ENCODE measurements around the gene HDAC4. TPM values are rescaled to one million over a fixed set of nuclear protein-coding genes. Genes with fewer than 3 reads are reported as not detected.

HDAC4 gene
- polyA plus RNA-seq, 1 experiment, result 4.4 TPM

DNA sequence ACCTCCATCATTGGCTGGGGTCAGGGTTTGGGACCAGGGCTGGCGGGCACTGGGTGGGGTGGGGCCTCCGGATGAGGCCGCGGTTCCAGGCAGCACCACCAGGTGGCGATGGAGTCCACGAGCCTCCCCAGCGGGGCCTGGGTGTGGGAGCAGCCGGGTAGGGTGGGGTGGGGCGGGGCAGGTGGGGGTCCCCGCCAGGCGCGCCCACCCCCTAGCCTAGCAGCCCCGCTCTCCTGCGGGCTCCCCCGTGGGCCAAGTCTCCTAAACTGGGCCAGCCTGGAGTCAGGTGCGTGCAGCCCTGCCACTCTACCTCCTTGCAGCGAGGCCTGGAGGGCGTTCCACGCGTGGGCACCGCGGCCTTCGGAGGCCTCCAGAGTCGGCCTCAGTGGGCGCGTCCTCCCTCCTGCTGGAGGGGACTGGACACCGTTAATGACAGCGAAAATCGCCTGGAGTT is 365.4 kb downstream of the HDAC4 start:
- peaks cover 4% of the 10 kb centered on the region for H3K27me3 ChIP-seq (ENCODE audit: control insufficient read depth, insufficient read depth, low read length)
- H3K4me3 ChIP-seq (ENCODE audit: low read depth, low read length), result no peak overlapping the region
- TF ChIP-seq, protein P1, sequence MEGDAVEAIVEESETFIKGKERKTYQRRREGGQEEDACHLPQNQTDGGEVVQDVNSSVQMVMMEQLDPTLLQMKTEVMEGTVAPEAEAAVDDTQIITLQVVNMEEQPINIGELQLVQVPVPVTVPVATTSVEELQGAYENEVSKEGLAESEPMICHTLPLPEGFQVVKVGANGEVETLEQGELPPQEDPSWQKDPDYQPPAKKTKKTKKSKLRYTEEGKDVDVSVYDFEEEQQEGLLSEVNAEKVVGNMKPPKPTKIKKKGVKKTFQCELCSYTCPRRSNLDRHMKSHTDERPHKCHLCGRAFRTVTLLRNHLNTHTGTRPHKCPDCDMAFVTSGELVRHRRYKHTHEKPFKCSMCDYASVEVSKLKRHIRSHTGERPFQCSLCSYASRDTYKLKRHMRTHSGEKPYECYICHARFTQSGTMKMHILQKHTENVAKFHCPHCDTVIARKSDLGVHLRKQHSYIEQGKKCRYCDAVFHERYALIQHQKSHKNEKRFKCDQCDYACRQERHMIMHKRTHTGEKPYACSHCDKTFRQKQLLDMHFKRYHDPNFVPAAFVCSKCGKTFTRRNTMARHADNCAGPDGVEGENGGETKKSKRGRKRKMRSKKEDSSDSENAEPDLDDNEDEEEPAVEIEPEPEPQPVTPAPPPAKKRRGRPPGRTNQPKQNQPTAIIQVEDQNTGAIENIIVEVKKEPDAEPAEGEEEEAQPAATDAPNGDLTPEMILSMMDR (IDR thresholded peaks at IDR 0.05; ENCODE audit: insufficient read depth, low read depth, low read length), result peak; percentile 90
- H3K36me3 ChIP-seq (ENCODE audit: control insufficient read depth, insufficient read depth, low read length), result no peaks in the 10 kb centered on the region
- ChIA-PET POLR2A (no interaction called here), CTCF (interaction anchor here (0.7 to 1.2 kb wide), 3 partner anchors 8 to 955 kb away, joined by 3 to 8 read pairs (median 4); no protein-coding TSS in a partner anchor)
- DNase-seq (ENCODE audit: low read depth), result no peak

DNA sequence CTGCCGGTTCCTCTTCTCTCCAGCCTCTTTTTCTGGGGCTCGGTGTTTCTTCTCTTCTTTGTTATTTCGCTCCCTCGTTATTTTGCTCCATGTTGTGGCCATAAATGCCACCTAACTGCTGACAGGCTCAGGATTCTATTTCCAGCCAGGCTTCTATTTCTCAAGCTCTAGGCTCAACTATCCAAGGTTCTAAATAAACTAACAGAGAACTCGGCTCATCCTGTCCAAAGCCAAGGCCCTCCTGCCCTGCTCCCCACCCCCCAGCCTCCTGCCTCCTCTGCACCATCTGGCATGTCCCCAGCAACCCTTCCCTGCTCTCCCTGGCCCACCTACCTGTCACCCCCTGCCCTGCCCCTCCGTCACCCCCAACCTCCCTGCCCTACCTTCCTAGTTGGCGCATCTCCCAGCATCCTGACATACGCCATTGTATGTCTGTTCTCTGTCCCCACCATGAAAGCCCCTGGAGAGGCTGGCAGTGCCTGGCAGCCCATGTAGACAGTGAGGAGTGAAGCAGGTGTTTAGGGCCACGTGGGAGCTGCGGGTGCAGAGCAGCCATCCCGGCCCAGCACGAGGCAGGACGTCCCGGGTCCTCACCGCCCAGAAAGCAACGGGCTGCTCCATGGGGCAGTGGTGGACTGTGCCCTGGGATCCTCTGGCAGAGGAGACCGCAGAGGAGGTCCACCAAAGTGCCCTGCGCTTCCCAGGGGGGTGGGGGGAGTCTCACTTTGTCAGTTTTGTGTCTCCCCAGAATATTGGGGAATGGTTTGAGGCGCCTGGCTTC is 366.1 kb downstream of the HDAC4 start:
- Histone ChIP-seq H3K4me3 (ENCODE audit: low read depth, low read length) (no peak overlapping the region), H3K36me3 (ENCODE audit: control insufficient read depth, insufficient read depth, low read length) (no peaks in the 10 kb centered on the region), H3K27me3 (ENCODE audit: control insufficient read depth, insufficient read depth, low read length) (peaks cover 4% of the 10 kb centered on the region)
- ChIA-PET CTCF (interaction anchor here (0.9 to 2.1 kb wide), 7 partner anchors 12 to 958 kb away, joined by 3 to 7 read pairs (median 3); no protein-coding TSS in a partner anchor), POLR2A (no interaction called here)
- DNase-seq (ENCODE audit: low read depth), result no peak
- TF ChIP-seq, protein P1 (IDR thresholded peaks at IDR 0.05; ENCODE audit: insufficient read depth, low read depth, low read length), result no peak

DNA sequence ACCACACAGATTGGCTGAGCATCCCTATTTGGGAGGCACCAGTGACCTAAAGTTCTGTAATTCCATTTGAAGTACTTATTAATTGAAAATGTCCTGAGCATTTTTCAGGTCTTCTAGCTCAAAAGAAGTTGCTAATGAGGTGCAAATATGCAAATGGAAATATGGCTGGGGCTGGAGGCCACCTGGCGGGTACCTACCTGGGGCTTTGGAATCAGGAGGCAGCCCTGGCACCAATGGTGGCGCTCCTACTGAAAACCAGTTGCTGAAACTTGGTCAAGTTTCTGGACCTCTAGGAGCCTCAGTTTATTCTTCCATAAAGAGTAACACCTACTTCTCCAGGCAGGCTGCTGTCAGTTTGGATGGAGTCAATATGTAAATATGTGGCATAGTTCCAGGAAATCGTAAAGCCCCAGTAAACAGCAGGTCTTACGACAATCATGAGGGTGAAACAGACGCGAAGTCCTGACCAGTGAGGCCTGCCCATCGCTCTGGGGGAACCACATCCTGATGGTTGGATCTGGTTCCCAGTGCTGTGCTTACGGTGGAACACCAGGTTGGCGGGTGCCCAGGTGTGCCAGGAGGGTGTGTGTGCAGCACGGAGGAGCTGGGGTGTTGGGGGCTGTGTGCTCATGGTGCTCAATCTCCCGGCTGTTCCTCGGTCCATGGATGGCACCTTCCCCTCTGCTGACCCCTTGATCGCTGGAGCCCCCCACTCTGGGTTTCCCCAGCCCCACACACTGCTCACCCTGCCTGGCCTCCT is 366.8 kb downstream of the HDAC4 start:
- no peak for DNase-seq (ENCODE audit: low read depth)
- Histone ChIP-seq H3K4me3 (ENCODE audit: low read depth, low read length) (no peak overlapping the region), H3K36me3 (ENCODE audit: control insufficient read depth, insufficient read depth, low read length) (no peaks in the 10 kb centered on the region), H3K27me3 (ENCODE audit: control insufficient read depth, insufficient read depth, low read length) (peaks cover 4% of the 10 kb centered on the region)
- TF ChIP-seq, protein P1 (IDR thresholded peaks at IDR 0.05; ENCODE audit: insufficient read depth, low read depth, low read length), result no peak
- CTCF ChIA-PET, result interaction anchor here (0.9 to 2.1 kb wide), 7 partner anchors 11 to 959 kb away, joined by 3 to 7 read pairs (median 3); no protein-coding TSS in a partner anchor
- POLR2A ChIA-PET, result no interaction called here

DNA sequence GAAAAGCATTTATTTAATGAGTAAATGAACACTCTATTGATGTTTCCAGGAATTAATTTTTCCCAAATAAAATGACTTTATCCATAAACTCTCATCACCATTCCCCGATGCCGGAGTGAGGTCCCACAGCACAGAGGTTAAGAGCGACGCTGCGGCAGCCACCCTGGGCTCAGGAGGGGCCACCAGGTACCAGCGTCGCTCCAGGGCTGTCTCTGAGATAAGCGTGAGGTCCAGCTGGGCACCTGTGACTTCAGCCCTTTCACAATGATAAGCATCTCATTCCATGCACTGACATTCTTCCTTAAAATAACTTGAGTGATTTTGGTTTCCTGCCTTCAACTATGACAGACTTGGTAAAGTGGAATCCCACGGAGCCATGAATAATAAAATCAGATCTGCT is 370.9 kb downstream of the HDAC4 start:
- DNase-seq (ENCODE audit: low read depth), result no peak
- TF ChIP-seq, protein P1 (IDR thresholded peaks at IDR 0.05; ENCODE audit: insufficient read depth, low read depth, low read length), result no peak
- H3K36me3 ChIP-seq (ENCODE audit: control insufficient read depth, insufficient read depth, low read length), result no peaks in the 10 kb centered on the region
- no peak overlapping the region for H3K4me3 ChIP-seq (ENCODE audit: low read depth, low read length)
- CTCF ChIA-PET, result interaction anchor here (0.5 kb wide), 1 partner anchor 22 kb away, joined by 3 read pairs; no protein-coding TSS in a partner anchor
- peaks cover 4% of the 10 kb centered on the region for H3K27me3 ChIP-seq (ENCODE audit: control insufficient read depth, insufficient read depth, low read length)
- POLR2A ChIA-PET, result no interaction called here

DNA sequence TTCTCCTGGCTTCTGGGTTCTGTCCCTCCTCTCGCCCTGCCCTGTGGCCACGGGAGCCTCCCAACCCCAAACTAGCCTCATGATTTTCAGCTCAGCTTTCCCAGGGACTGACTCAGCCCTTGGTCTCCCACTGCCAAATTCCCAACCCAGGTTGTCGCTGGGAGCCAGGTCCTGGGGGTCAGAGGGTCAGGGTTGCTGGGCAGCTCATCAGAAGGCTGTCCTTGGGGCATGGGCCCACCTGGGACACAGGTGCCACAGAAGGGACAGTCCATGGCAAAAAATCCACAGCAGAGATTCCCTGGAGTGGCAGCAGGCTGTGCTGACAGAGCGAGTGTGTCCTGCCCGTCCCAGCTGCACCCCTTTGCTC is 372.6 kb downstream of the HDAC4 start:
- Histone ChIP-seq H3K27me3 (ENCODE audit: control insufficient read depth, insufficient read depth, low read length) (peaks cover 2% of the 10 kb centered on the region), H3K36me3 (ENCODE audit: control insufficient read depth, insufficient read depth, low read length) (no peaks in the 10 kb centered on the region), H3K4me3 (ENCODE audit: low read depth, low read length) (no peak overlapping the region)
- ChIA-PET POLR2A (no interaction called here), CTCF (interaction anchor here (0.9 kb wide), 1 partner anchor 78 kb away, joined by 3 read pairs; no protein-coding TSS in a partner anchor)
- DNase-seq (ENCODE audit: low read depth), result no peak
- TF ChIP-seq, protein P1 (IDR thresholded peaks at IDR 0.05; ENCODE audit: insufficient read depth, low read depth, low read length), result no peak
